HuH-7 (cell line): ENCODE results near the gene EMSY.

ENCODE experiments used
- DNase-seq: peaks from one replicate; pipeline ENCODE4 v3.0.0; 2011; ENCODE audit warnings: low spot score

The EMSY gene

DNA sequence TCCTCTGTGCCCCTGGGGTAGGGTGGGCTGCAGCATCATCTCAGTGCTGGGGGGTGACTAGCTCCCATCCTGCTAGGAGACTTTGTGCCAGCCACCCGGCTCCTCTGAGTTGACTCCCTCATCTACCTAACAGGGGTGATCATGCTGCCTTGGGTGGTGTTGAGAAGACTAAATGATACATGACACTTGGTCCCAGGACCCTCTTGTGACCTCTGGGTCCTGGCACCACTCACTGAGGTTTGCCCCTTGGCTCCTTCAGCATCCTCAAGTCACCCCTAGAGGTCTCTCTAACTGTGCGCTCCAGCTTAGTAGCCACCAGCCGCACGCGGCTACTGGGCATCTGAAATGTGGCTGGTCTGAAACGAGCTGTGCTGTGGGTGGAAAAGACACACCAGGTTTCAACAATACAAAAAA is 153.6 kb downstream of the EMSY start:
- DNase-seq = peak; percentile 52

DNA sequence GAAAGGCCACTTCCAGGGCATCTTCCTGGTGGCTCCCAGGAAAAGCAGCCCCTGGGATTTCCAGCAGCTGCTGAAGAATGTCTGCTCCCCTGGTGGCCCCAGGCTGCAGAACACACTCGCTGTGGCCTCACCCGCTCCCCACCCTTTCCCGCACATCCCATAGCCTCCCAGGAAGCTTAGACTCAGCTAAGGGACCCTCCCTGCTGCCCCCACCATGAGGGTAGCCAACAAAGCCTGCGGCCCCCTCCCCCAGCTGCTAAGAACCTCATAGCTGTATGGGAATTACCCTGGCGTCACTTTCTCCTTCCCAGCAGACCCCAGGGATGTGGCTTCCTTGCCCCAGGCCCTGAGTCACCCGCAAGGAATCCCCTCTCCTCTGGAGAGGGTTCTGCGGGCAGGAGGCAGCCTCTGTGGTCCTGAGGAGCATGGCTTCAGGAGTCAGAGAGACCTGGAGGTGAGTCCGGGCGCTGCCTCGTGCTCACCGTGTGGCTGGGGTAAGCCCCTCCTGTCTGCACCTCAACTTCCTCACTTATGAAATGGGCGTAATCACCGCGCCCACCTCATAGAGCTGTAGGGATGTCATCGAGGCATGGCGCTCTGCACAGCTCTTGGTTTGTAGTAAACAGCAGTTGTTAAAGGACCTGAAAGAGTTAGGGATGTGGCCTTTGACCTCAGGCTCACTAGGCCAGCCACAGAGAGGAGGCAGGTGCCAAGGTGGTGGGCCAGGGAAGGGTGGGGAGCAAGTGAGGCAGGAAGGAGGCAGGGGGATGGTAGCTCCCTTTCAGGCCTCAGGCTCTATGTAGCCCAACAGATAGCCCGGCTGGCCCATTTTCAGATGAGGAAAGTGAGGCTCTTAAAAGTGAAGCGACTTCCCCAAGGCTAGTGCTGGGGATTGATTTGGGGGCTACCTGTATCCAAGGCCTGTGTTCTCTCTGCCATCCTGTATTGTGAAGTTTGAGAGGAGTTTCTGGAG is 154.5 kb downstream of the EMSY start:
- no peak for DNase-seq

DNA sequence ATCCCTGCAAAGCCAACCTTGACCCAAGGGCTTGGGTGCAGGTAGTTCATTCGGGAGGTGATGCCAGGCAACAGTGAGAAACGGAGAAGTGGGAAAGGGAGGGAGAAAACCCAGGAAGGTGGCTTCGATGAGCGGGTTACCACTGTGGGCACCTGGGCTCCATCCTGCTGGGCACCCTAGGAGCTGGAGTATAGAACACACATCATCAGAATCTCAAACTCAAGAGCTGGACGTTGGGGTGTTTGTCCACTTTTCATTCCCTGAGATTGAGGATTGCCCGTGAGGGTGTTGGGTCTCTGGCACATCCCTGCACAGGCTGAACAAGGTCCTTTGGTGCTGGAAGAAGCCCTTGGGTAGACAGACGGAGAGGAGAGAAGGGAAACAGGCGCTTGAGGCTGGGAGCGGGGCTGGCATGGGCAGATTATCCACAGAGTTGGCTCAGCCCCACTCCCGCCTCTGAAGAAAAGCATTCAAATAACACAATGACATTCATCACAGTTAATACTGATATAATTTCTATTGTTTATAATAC is 155.4 kb downstream of the EMSY start:
- DNase-seq = no peak

DNA sequence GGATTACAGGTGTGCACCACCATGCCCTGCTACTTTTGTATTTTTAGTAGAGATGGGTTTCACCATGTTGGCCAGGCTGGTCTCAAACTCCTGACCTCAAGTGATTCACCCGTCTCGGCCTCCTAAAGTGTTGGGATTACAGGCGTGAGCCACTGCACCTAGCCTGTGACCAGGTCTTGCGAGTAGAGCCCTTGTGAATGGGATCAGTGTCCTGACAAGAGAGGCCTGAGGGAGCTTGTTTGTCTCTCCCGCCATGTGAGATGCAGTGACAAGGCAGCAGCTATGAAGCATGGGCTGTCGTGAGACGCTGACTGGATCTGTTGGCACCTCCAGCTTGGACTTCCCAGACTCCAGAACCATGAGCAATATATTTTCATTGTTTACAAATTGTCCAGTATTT is 156.5 kb downstream of the EMSY start:
- DNase-seq = no peak

DNA sequence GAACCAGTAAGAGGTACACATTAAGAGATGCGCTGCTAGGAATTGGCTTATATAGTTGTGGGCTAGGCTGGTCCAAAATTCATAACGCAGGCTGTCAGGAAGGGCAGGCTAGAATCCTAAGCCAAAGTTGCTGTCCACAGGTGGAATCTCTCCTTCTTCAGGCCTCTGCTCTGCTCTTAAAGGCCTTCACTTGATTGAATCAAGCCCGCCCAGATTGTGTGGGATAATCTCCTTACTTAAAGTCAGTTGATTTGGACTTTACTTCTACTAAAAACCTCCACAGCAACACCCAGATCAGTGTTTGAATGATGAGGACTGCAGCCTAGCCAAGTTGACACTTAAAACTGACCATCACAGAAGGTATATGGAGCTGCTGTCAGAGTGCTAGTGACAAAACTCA is 156.9 kb downstream of the EMSY start:
- no peak for DNase-seq

DNA sequence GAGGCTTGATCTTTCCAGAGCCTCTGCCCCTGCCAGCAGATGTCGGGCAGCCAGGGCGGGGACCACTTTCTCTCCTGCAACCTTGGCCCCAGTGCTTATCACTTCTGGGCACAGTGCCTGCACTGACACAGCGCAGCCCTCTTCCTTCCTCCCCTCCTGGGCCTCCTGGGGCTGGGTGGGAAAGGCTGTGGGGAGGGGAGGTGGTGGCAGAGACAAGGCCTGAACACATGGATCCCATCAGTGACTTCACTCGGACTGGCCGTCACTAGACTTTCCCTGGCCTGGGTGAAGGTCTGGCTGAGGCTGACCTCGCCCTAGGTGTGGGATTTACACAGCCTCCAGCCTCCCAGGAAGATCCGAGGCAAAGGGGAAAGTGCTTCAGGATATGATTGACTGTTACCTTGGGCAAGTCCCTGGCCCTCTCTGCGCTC is 157.6 kb downstream of the EMSY start:
- no peak for DNase-seq
